ENCODE results near the gene C4BPA. TPM values are rescaled to one million over a fixed set of nuclear protein-coding genes. Genes with fewer than 3 reads are reported as not detected.

C4BPA gene
- total RNA-seq, 1 experiment from 2014 or later: not detected

GRCh38 chr1:207088161-207088560, 15.9 kb upstream of the C4BPA start:
- Histone ChIP-seq H3K9ac (ENCODE audit: low read length) (no peak overlapping the region), H2AFZ (ENCODE audit: low read length) (no peak overlapping the region), H3K4me2 (ENCODE audit: low read length) (no peak overlapping the region), H3K4me1 (ENCODE audit: insufficient read depth, low read length) (no peaks in the 10 kb centered on the region), H3F3A (ENCODE audit: low read length, unreplicated experiment) (no peaks in the 10 kb centered on the region), H3K9me3 (ENCODE audit: low read length) (no peaks in the 10 kb centered on the region), H3K4me3 (ENCODE audit: low read length) (no peak overlapping the region), H3K79me2 (ENCODE audit: low read length) (no peaks in the 10 kb centered on the region), H3K9me2 (replicated peaks; ENCODE audit: low read length) (no peaks in the 10 kb centered on the region), H4K20me1 (ENCODE audit: low read length) (no peaks in the 10 kb centered on the region), H3K27ac (ENCODE audit: low read length) (no peak overlapping the region), H3K36me3 (ENCODE audit: low read depth, low read length) (no peaks in the 10 kb centered on the region), H3K27me3 (ENCODE audit: low read length) (0 out of 2 replicates have a peak, but pooled peaks cover 12% of the 10 kb centered on the region)
- ATAC-seq (no peak), DNase-seq (no peak)
- intact Hi-C loops (cut with micrococcal nuclease): no loop called here
- ChIA-PET CTCF (no interaction called here), POLR2A (ENCODE audit: unreplicated experiment) (no interaction called here)
- no peak for TF ChIP-seq CTCF (conservative IDR thresholded peaks at IDR 0.05; ENCODE audit: low read depth, low read length)
- TF ChIP-seq EZH2 (IDR thresholded peaks at IDR 0.05; ENCODE audit: low read length, unreplicated experiment): no peak
- no peak for TF ChIP-seq EZH2phosphoT487 (IDR thresholded peaks at IDR 0.05; ENCODE audit: borderline replicate concordance, low read length)
- BruUV-seq (replicated peaks): no TSS peak

- Histone ChIP-seq H3K27ac (ENCODE audit: low read length) (no peak within 1 kb of the TSS), H3K27me3 (ENCODE audit: low read length) (0 out of 2 replicates have a peak, but pooled peaks cover 12% of the 10 kb centered on the region), H3K79me2 (ENCODE audit: low read length) (no peaks in the 10 kb centered on the region), H3K36me3 (ENCODE audit: low read depth, low read length) (no peaks in the 10 kb centered on the region), H2AFZ (ENCODE audit: low read length) (no peak within 1 kb of the TSS), H4K20me1 (ENCODE audit: low read length) (no peaks in the 10 kb centered on the region), H3K9me2 (replicated peaks; ENCODE audit: low read length) (no peaks in the 10 kb centered on the region), H3K9ac (ENCODE audit: low read length) (no peak within 1 kb of the TSS), H3K4me2 (ENCODE audit: low read length) (no peak within 1 kb of the TSS), H3K9me3 (ENCODE audit: low read length) (no peaks in the 10 kb centered on the region), H3F3A (ENCODE audit: low read length, unreplicated experiment) (no peaks in the 10 kb centered on the region), H3K4me3 (ENCODE audit: low read length) (no peak within 1 kb of the TSS), H3K4me1 (ENCODE audit: insufficient read depth, low read length) (no peaks in the 10 kb centered on the region)
- ATAC-seq (no peak), DNase-seq (peak; percentile 64)
- ChIA-PET CTCF (no interaction called here), POLR2A (ENCODE audit: unreplicated experiment) (no interaction called here)
- intact Hi-C loops (cut with micrococcal nuclease): no loop called here
- no TSS peak for BruUV-seq (replicated peaks)
- no peak for TF ChIP-seq EZH2phosphoT487 (IDR thresholded peaks at IDR 0.05; ENCODE audit: borderline replicate concordance, low read length)
- TF ChIP-seq CTCF (conservative IDR thresholded peaks at IDR 0.05; ENCODE audit: low read depth, low read length): no peak
- TF ChIP-seq EZH2 (IDR thresholded peaks at IDR 0.05; ENCODE audit: low read length, unreplicated experiment): no peak
Observed at GRCh38 chr1:207088701-207089626, 15.1 kb upstream of the C4BPA start, which contains the start of gene C4BPB. TSS of gene C4BPB (plus strand) at chr1:207088860. CDS start at chr1:207089532, 672 bp downstream.
